ENCODE data around the gene TRAPPC5.

The TRAPPC5 gene

DNA sequence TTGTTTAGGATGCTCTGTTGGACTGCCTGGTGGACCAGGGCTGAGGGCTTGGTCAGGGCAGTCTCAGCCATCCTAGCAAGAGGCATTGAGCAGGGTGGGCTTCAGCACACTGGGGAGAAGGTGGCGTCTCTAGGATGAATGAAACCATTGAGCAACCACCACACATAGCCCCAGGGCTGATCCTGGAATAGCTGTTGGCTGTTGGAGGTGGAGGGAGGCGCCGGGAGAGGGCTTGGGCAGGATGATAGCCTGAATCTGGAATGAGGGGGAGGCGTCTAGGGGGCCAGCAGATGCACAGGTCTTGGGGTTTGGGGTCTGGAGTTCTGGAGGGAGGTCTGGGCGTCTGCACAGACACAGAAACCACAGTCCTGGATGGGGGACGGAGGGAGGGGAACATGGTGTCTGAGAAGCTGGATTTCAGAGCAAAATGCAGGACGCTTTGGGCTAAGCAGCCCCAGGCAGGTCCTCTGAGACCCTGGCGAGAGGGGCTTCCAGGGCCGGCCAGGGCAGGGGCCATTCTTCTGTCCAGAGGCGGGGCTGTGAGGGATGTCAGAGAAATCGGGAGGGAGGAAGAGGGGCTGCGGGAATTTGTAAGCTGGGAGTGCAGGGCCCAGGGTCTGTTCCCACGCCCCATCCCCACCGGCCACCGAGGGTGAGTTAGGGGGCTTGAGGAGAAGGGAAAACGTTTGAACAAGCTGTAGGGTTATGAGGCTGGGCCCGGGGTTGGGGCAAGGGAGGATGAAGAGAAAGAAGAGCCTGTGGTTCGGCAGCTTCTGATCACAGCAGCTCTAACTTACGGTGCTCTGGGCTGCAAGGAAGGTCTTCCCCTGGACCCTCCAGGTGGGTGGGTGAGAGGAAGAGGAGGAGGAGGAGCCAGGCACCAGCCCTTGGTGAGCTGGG is 5.2 kb downstream of the TRAPPC5 start:
- H3K9me3 ChIP-seq (replicated peaks; ENCODE audit: insufficient read depth, low read length), result no peaks in the 10 kb centered on the region
- H3K36me3 ChIP-seq (replicated peaks; ENCODE audit: insufficient read depth, low read length), result no peaks in the 10 kb centered on the region
- no peak overlapping the region for H2AFZ ChIP-seq (ENCODE audit: low read length)
- H3K9me2 ChIP-seq (replicated peaks; ENCODE audit: insufficient read depth, low read length), result no peaks in the 10 kb centered on the region
- H3K4me3 ChIP-seq (ENCODE audit: low read length), result no peak overlapping the region
- no peaks in the 10 kb centered on the region for H3F3A ChIP-seq (ENCODE audit: insufficient read depth, low read length)
- no peak for DNase-seq
- no peak overlapping the region for H3K9ac ChIP-seq (ENCODE audit: low read length)
- H3K79me2 ChIP-seq (ENCODE audit: low read length), result peaks cover 12% of the 10 kb centered on the region
- H4K20me1 ChIP-seq (ENCODE audit: insufficient read depth, low read length), result no peaks in the 10 kb centered on the region
- no peak overlapping the region for H3K27ac ChIP-seq (ENCODE audit: low read length)
- TF ChIP-seq, protein P1, sequence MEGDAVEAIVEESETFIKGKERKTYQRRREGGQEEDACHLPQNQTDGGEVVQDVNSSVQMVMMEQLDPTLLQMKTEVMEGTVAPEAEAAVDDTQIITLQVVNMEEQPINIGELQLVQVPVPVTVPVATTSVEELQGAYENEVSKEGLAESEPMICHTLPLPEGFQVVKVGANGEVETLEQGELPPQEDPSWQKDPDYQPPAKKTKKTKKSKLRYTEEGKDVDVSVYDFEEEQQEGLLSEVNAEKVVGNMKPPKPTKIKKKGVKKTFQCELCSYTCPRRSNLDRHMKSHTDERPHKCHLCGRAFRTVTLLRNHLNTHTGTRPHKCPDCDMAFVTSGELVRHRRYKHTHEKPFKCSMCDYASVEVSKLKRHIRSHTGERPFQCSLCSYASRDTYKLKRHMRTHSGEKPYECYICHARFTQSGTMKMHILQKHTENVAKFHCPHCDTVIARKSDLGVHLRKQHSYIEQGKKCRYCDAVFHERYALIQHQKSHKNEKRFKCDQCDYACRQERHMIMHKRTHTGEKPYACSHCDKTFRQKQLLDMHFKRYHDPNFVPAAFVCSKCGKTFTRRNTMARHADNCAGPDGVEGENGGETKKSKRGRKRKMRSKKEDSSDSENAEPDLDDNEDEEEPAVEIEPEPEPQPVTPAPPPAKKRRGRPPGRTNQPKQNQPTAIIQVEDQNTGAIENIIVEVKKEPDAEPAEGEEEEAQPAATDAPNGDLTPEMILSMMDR (IDR thresholded peaks at IDR 0.05; ENCODE audit: low read length), result no peak
- TF ChIP-seq EZH2phosphoT487 (IDR thresholded peaks at IDR 0.05; ENCODE audit: low read length) (no peak), EZH2 (optimal IDR thresholded peaks at IDR 0.05; ENCODE audit: low read depth, low read length) (no peak)
- H3K4me1 ChIP-seq (ENCODE audit: low read length), result no peaks in the 10 kb centered on the region
- peaks cover 36% of the 10 kb centered on the region; the same call in 1 of the 2 replicates for H3K27me3 ChIP-seq (replicated peaks; ENCODE audit: insufficient read depth, low read length)
- no peak overlapping the region for H3K4me2 ChIP-seq (ENCODE audit: low read depth, low read length)

DNA sequence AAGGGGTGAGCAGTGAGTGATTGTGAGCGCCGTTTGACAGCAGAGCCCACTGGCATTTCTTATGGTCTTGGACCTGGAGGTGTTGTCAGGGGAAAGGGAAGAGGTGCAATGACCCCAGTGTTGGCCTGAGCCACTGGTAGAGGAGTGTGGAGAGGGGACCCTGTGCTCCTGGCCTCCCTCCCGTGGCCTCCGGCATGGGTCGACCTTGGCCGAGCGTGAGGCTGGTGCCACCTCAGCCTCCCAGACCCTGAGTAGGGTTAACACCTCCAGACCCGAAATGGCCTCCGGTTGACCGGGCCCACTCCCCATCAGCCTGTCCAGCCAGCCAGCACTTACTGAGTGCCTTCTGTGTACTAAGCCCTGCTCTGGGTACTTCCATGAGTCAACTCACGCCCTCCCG is 6.5 kb downstream of the TRAPPC5 start:
- no peaks in the 10 kb centered on the region for H3K9me2 ChIP-seq (replicated peaks; ENCODE audit: insufficient read depth, low read length)
- H3K9me3 ChIP-seq (replicated peaks; ENCODE audit: insufficient read depth, low read length), result no peaks in the 10 kb centered on the region
- TF ChIP-seq EZH2phosphoT487 (IDR thresholded peaks at IDR 0.05; ENCODE audit: low read length), result no peak
- TF ChIP-seq, protein P1 (IDR thresholded peaks at IDR 0.05; ENCODE audit: low read length), result no peak
- no peak for TF ChIP-seq EZH2 (optimal IDR thresholded peaks at IDR 0.05; ENCODE audit: low read depth, low read length)
- no peaks in the 10 kb centered on the region for H3K4me1 ChIP-seq (ENCODE audit: low read length)
- H2AFZ ChIP-seq (ENCODE audit: low read length), result no peak overlapping the region
- peaks cover 48% of the 10 kb centered on the region for H3K27me3 ChIP-seq (replicated peaks; ENCODE audit: insufficient read depth, low read length)
- DNase-seq, result no peak
- no peaks in the 10 kb centered on the region for H3K36me3 ChIP-seq (replicated peaks; ENCODE audit: insufficient read depth, low read length)
- no peaks in the 10 kb centered on the region for H4K20me1 ChIP-seq (ENCODE audit: insufficient read depth, low read length)
- H3K4me3 ChIP-seq (ENCODE audit: low read length), result no peak overlapping the region
- H3K79me2 ChIP-seq (ENCODE audit: low read length), result no peaks in the 10 kb centered on the region
- no peak overlapping the region for H3K9ac ChIP-seq (ENCODE audit: low read length)
- no peak overlapping the region for H3K27ac ChIP-seq (ENCODE audit: low read length)
- no peaks in the 10 kb centered on the region for H3F3A ChIP-seq (ENCODE audit: insufficient read depth, low read length)
- no peak overlapping the region for H3K4me2 ChIP-seq (ENCODE audit: low read depth, low read length)

DNA sequence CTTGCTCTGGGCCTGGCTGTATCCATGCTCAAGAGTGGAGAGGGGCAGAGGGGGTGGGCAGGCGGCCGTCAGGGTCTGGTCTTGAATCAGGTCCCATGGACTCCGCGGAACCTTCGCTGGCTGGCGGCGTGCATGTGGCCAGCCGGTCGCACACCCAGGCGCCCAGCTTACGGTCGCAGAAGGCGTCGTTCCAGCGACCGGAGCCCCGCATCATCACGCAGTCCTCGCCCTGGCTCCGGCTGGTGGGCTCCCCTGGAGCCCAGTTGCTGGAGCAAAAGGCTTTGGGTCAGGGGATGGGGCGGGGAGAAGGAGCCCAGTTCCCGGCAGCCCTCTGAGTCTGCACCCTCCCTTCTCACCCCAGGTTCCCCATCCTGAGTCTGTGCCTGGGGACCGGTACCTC is 8.5 kb downstream of the TRAPPC5 start:
- H3K27me3 ChIP-seq (replicated peaks; ENCODE audit: insufficient read depth, low read length), result peaks cover 64% of the 10 kb centered on the region
- H3K9me3 ChIP-seq (replicated peaks; ENCODE audit: insufficient read depth, low read length), result no peaks in the 10 kb centered on the region
- no peak overlapping the region for H3K4me3 ChIP-seq (ENCODE audit: low read length)

More for the DNA sequence above, 8.5 kb downstream of the TRAPPC5 start:
- H2AFZ ChIP-seq (ENCODE audit: low read length), result no peak overlapping the region
- no peak overlapping the region for H3K4me2 ChIP-seq (ENCODE audit: low read depth, low read length)
- H3K79me2 ChIP-seq (ENCODE audit: low read length), result no peaks in the 10 kb centered on the region
- no peaks in the 10 kb centered on the region for H3K4me1 ChIP-seq (ENCODE audit: low read length)
- DNase-seq, result no peak
- H3K9me2 ChIP-seq (replicated peaks; ENCODE audit: insufficient read depth, low read length), result no peaks in the 10 kb centered on the region
- TF ChIP-seq, protein P1 (IDR thresholded peaks at IDR 0.05; ENCODE audit: low read length), result no peak
- TF ChIP-seq EZH2phosphoT487 (IDR thresholded peaks at IDR 0.05; ENCODE audit: low read length), result no peak
- no peak for TF ChIP-seq EZH2 (optimal IDR thresholded peaks at IDR 0.05; ENCODE audit: low read depth, low read length)
- H3K27ac ChIP-seq (ENCODE audit: low read length), result no peak overlapping the region
- no peaks in the 10 kb centered on the region for H4K20me1 ChIP-seq (ENCODE audit: insufficient read depth, low read length)
- no peaks in the 10 kb centered on the region for H3F3A ChIP-seq (ENCODE audit: insufficient read depth, low read length)
- H3K36me3 ChIP-seq (replicated peaks; ENCODE audit: insufficient read depth, low read length), result no peaks in the 10 kb centered on the region
- H3K9ac ChIP-seq (ENCODE audit: low read length), result no peak overlapping the region
